NCI-H1092 treated with DMSO at 0.1 percent for 48 hours (cell line): ENCODE measurements around the gene LMAN2.
"Not testable (repeated sequence)": the region's sequence is repeated elsewhere in the genome, so short reads cannot be mapped to it uniquely, and the experiment has no call there.

Source experiments
- DNase-seq: peaks from one replicate; lab custom pipeline; 2025; lab: John Stamatoyannopoulos, UW

LMAN2 gene

DNA sequence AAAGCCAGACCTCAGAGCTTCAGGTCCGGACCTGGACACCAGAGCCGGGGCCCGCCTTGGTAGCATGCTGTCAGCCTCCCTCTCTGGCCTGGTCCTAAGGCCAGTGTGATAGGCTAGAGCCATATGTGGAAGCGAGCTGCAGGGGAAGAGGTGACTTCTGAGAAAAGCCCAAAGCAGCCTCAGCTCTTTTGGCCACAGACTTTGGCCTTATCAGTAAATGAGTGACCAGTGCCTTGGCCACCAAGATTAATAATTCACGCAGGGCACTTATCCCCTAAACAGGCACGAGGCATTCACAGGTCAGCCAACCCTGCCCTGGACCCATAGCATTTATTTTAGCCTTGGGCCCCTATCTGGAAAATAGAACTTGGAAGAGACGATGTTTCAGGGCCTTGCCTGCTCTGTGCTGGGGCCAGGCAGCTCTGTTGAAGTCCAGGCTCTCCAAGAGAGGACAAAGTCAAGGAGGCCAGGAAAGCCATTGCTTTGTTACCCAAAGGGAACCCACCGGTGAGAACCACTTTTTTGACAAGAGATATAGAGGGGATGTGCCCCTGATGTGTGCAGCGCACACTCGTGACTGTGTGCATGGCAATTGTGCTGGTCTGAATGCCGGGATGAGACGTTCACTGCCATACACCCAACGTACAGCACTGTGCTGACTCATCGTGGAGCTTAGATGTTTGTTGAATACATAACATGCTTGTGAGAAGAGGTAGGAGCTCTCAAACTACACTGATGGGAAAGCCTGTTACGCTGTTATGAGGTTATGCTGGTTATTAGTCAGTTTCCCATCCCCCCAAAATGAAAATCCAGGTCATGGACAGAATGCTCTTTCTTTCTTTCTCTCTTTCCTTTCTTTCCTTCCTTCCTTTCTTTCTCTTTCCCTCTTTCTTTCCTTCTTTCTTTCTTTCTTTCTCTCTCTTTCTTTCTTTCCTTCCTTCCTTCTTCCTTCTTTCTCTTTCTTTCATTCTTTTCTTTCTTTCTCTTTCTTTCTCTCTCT is 27.7 kb upstream of the LMAN2 start:
- DNase-seq = no peak

DNA sequence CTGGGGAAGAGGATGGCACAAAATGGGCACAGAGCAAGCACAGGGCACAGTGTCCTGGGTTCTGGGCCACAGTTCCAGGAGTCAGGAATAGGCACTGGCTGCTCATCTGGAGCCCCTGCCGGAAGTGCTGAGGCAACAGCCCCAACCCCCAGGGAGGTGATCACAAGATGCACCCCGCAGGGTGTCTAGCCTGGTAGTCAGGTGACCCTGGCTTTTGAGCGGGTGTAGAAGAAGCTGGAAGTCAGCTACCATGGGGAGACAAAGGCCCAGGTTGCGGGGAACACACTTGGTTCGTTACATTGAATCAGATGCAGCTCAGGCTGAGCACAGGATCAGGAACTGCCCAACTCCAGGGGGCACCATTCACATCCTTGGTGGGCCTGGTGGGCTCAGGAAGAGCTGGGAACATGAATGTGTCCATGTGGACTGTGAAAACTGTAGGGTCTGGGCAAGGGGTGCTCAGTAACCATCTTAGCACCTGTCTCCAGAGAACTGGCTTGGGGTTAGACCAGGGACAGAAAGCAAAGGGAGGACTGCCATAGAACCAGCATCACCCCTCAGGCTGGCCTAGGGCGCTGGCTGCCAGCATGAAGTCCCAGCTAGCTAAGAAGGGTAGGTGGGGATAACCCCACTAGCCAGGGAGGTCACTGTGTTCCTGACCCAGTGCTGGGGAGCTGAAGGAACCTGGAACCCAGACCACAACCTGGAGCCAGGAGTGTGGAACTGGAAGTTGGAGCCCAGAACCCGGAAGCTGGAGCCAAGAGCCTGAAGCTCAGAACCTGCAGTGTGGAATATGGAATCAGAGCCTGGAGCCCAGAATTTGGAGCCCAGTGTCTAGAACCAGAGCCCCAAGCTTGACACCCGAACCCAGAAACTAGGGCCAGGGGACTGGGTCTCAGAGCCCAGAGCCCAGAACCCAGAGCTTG is 26.6 kb upstream of the LMAN2 start:
- DNase-seq = no peak

GRCh38 chr5:177376107-177376506 is 24.6 kb upstream of the LMAN2 start:
- DNase-seq = no peak

DNA sequence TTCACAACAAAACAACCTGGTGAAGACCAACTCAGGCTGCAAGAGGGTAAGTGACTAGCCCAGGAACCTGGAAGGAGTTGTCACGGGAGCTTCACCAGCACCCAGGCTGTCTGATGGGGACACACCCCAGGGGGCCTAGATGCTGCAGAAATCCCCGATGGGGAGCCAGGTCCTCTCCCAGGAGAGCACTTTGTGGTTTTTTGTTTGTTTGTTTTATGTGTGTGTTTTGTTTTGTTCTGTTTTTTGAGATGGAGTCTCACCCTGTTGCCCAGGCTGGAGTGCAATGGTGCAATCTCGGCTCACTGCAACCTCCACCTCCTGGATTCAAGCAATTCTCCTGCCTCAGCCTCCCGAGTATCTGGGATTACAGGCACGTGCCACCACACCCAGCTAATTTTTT is 24.0 kb upstream of the LMAN2 start:
- DNase-seq = not testable (repeated sequence)

GRCh38 chr5:177374211-177374610 is 22.7 kb upstream of the LMAN2 start:
- no peak for DNase-seq

DNA sequence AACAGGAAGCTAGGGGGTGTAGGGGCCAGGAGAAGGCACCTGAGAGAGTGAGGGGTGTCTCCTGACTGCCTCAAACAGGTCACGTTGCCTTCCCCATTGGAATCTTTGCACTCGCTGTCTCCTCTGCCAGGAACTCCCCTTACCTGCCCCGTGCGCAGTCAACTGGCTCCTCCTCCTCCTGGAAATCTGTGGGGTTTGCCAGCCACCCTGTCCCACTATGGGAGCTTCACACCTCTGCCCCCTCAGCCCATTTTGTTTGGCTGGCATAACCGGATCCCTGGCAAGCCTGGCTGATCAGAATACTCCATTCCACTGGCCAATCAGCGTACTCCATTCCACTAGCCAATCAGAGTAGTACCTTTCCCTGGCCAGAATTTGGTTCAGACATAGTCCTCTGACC is 22.3 kb upstream of the LMAN2 start:
- no peak for DNase-seq

- no peak for DNase-seq
Observed at GRCh38 chr5:177372910-177373309, 21.4 kb upstream of the LMAN2 start.

DNA sequence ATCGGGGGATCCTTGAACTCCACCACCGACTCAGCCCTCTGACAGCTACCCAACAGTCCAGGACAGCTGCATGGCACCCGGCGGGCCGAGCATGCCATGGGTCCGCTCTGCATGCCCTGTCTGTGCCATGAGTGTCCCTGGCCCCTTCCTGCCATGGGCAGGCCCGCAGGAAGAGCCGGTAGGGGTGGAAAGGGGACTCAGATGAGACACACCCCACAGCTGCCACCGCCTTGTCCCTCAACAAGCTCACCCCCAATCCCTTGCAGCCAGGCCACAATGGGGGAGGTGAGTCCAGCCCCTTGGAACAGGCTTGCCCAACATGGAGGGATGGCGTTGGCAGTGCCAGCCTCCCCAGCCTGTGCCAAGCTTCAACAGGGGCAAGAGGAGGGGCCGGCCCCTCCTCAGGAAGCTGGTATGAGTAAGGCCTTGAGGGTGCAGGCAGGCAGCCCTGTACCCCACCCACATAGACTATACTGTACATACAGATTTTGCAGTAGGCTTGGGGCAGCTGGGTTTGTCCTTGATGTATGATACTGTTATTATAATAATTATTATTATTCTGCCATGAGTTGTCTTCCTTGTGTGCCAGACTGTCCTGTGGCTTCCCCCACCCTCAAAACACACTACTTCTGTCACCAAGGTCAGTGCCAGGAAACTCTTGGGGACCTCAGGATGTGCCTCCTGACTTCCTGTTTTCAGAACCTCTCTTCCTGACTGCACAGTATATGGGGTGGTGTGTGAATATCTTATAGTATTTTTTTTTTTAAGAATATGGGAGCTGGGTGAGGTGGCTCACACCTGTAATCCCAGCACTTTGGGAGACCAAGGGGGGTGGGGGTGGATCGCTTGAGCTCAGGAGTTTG is 20.8 kb upstream of the LMAN2 start:
- DNase-seq = no peak

DNA sequence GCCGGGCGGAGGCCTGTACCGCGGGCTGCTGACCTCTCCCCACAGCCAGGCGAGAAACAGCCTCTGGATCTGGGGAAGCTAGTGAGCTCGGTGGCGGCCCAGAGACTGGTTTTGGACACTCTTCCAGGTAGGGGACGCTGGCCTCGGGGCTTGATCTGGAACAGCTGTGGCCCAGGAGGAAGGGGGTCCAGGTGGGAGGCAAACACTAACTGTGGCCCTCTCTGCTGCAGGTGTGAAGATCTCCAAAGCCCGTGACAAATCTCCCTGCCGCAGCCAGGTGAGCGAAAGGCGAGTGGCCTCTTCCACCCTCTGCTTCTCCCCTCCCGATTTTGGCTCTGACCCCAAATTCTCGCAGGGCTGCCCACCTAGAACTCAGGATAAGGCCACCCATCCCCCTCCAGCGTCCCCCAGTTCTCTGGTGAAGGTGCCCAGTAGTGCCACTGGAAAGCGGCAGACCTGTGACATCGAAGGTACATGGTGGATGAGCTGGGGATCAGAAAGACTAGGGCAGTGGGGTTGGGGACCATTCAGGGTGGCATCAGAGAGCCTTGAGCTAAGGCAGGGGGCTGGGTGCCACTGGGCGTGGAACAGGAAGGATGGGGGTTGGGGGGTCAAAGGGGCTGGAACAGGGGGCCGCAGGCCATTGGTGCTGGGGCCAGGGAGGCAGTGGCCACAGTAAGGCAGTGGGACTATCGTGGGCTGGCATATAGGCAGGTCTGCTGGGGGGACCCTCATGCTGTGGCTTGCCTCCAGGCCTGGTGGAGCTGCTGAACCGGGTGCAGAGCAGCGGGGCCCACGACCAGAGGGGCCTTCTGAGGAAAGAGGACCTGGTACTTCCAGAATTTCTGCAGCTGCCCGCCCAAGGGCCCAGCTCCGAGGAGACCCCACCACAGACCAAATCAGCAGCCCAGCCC is 19.9 kb upstream of the LMAN2 start:
- no peak for DNase-seq

DNA sequence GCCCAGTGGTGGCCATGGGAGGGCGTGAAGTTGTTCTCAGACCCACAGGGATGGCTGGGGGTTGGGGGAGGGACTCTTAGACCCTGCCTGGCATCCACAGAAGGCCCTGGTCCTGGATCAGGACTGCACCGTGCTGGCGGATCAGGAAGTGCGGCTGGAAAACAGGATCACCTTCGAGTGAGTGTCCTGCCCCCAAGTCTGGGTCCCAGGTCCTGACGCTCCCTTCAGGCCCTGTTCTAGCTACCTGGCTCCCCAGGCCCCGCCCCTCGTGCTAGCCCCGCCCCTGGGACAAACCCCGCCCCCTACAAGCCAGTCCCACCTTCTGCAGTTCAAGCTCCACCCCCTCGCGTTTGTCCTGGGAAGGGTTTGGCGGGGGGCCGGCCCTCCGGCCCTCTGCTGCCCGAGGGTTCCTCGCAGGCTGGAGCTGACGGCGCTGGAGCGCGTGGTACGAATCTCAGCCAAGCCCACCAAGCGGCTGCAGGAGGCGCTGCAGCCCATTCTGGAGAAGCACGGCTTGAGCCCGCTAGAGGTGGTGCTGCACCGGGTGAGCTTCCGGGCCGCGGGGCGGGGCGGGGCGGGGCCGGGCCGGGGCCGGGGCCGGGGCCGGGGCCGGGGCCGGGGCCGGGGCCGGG is 19.1 kb upstream of the LMAN2 start:
- DNase-seq = peak; percentile 42

DNA sequence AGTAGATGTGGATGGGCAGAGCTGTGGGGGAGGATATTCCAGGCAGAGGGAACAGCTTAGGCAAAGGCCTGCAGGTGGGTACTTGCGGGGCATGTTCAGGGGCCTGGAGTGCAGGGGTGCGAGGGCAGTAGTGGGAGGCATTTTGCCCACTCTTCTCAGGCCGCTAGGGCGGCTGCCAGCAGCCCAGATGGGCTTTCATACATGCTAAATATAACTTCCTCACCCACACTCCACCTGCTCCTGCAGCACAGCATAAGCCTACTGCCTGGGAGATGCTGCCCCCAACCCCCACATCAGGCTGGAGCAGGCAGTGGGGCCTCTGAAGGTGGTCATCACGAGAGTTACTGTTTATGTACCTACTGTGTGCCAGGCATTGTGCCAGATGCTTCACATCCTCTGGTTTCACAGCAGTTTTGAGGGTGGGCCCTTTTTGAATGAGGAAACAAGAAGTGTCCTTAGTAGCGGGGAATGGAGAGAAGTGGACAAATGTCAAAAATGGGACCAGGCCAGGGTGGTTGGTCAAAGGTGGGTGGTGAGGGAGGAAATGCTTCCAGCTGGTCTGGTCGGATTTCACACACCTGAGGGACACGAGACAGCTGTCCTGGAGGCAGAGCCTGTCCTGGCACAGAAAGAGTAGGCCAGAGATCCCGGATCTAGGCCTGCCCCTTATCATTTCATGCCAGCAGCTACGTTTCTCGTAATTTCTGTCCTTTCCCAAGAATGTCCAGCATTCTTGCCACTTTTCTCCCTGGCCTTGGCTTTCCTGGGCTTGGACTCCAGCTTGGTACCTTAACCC is 18.4 kb upstream of the LMAN2 start:
- DNase-seq = no peak

GRCh38 chr5:177368869-177369644 is 17.6 kb upstream of the LMAN2 start:
- no peak for DNase-seq

GRCh38 chr5:177367981-177368868 is 16.8 kb upstream of the LMAN2 start:
- DNase-seq = no peak

GRCh38 chr5:177367323-177367848 is 15.9 kb upstream of the LMAN2 start:
- DNase-seq = no peak

DNA sequence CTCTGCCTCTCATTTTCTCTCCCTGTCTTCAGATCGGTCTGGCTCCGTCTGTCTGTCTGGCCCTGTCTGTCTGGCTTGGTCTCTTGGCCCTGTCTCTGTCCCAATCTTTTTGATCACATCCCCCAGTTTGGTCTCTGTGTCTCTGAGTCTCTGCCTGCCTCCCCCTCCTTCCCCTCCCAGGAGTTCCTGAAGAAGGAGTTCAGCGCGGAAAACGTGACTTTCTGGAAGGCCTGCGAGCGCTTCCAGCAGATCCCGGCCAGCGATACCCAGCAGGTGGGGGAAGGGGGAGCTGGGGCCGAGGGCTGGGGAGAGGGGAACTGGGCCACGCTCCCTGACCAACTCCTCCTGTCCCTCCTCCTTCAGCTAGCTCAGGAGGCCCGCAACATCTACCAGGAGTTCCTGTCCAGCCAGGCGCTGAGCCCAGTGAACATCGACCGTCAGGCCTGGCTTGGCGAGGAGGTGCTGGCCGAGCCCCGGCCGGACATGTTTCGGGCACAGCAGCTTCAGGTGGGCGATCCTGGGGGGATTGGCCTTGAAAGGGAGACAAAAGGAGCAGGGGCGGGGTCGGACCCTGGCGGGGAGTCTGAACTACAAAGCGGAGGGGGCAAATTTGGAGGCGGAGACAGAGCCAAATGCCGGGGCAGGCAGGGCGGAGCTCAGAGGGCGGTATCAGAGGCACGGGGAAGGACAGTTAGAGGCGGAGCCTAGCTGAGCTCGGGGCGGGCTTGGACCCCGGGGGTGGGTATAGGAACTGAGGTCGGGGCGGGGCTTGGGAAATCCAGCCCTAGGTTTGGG is 15.3 kb upstream of the LMAN2 start:
- DNase-seq = no peak

DNA sequence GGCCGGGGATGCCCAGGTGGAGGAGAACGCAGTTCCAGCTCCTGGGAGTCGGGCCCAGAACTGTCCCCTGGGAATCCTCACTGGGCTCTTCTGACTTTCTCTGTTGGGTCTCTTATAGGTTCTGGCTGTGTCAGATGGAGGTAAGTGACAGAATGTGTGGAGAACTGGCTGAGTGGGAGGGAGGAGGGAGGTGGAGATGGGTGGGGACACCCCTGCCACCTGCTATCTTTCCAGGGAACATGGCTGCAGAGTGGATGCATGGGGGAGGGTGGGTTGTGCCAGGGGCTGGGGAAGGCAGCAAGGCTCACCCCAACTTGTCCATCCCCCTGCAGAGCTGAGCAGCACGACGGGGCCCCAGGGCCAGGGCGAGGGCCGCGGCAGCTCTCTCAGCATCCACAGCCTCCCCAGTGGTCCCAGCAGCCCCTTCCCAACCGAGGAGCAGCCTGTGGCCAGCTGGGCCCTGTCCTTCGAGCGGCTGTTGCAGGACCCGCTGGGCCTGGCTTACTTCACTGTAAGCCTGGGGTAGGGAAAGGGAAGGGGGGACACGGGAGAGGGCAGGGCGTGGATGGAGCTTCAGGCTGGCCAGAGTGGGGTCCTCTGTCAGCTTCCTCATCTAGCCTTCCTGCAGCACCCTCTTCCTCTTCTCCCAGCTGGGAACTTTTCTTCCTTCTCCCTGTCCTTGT is 14.5 kb upstream of the LMAN2 start:
- DNase-seq = no peak
